ENCODE data around the gene ALPI. TPM values are rescaled to one million over a fixed set of nuclear protein-coding genes. Genes with fewer than 3 reads are reported as not detected.

ALPI gene
- total RNA-seq, 2 donors from 2014 or later: not detected

Other genes with a start within 250 kb of the ALPI start
- gene ALPP, start 77.4 kb upstream of the ALPI start, total RNA-seq: under 1 TPM in 1 of 2 donors, not detected in 1; 0.19 TPM
- not detected for gene ALPG, start 49.3 kb upstream of the ALPI start, total RNA-seq
- not detected for gene ECEL1, start 31.7 kb downstream of the ALPI start, total RNA-seq
- not detected for gene PRSS56, start 64.2 kb downstream of the ALPI start, total RNA-seq
- not detected for gene CHRND, start 70.0 kb downstream of the ALPI start, total RNA-seq
- not detected for gene CHRNG, start 83.5 kb downstream of the ALPI start, total RNA-seq
- 1 to 10 TPM; 6.0 to 7.7 TPM for gene TIGD1, start 94.4 kb downstream of the ALPI start, total RNA-seq
- 10 to 100 TPM; 44.3 to 65.7 TPM for gene EIF4E2, start 94.5 kb downstream of the ALPI start, total RNA-seq
- gene EFHD1, start 177.5 kb downstream of the ALPI start, total RNA-seq: 1 to 10 TPM in 1 of 2 donors, under 1 TPM in 1; 0.71 to 1.1 TPM
- 10 to 100 TPM; 59.7 to 71.9 TPM for gene GIGYF2, start 241.2 kb downstream of the ALPI start, total RNA-seq

Measured in activated T-helper 17 cell treated with anti-CD3 and anti-CD28 coated beads, Interleukin-2, amount 50 U/mL, for 72 hours (primary cell).